GM21619 (cell line): ENCODE measurements around the gene ERCC3.
A peak's percentile ranks its signal among the peaks of the same experiment; 100 is the strongest.

ENCODE experiments used
- ATAC-seq: cut with Tn5 transposase; IDR thresholded peaks from one replicate; pipeline ENCODE4 v1.9.1; 2021; ENCODE audit not compliant: unreplicated experiment

Gene ERCC3

GRCh38 chr2:127293748-127294562, at the start of gene ERCC3:
Gene ERCC3, minus strand, starts transcription at chr2:127294144. Its CDS starts 63 bp downstream, at chr2:127294081.
- ATAC-seq: peak; percentile 99

DNA sequence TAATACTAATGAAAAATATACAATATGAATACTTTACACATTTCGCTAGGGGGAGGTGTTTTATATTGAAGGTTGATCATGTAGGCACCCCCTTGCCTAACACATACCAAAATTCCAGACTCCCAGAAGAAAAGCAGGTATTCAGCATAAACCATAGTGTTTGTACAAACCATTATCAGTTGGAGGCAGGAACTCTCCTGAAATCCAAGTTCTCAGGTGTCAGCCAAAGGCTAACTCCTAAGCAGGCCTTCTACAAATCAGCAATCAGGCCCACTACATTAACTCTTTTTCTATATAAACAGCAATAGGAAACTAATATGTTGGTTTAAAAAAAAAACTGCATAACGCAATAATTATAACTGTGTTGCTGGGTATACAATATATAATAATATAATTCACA, 49.3 kb upstream of the ERCC3 start:
- no peak for ATAC-seq

GRCh38 chr2:127342101-127342500, 48.2 kb upstream of the ERCC3 start:
- peak; percentile 78 for ATAC-seq

DNA sequence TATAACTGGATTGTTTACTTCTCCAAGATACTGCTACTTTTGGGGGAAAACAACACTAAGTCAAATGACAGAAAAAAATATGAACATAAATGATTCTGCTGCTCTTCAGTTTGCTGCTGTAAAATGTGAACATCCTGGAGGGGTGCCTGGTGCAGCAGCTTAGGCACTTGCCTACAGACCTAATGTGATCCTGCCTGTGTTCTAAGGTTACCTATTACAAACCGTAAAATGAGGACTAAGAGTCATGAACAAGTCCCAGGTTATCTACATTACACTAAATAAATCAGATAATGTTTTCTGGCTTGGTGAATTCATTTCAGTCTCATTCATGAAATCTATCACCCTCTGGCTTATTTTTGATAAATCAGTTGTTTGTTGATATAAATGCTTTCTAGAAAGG, 38.4 kb upstream of the ERCC3 start:
- no peak for ATAC-seq

DNA sequence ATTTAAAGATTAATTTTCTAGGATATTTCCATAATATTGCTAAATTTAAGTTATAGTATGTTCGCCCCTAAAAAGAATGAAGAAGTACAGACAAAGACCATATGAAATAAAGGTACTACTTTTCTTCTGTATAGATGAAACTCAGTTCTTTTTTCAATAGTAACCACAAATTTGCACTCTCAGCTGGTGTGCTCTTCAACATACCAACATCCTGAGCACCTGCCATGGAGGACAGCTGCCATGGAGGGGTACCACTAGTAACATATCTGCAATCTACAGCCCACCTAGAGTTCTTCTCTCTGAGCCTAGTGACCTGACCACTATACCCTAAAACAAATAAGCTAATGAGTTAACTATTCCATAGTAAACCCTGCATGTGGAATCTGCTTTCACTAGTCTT, 36.8 kb upstream of the ERCC3 start:
- ATAC-seq: peak; percentile 69

- ATAC-seq: no peak
These were observed 32.5 kb upstream of the ERCC3 start for GRCh38 chr2:127326289-127326945.

DNA sequence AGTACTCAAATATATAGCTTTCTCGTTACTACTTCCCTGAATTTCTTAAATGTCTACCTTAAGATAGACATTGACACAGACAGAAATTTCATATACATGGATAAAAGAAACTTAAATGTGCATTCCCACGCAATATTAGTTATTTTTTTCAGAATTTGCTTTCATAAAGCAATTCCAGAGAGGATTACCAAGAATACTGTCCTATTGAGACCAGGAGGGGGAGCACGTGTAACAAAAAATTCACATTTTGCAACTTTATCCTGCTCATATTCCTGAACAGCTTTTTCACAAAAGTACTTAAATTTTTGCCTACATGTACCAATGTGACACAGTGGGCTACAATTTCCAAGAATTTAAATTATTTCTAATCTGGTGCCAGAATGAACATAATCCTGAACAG, 30.7 kb upstream of the ERCC3 start:
- ATAC-seq: no peak

GRCh38 chr2:127321303-127321702, 27.4 kb upstream of the ERCC3 start:
- no peak for ATAC-seq

- ATAC-seq: no peak
These were observed 26.8 kb upstream of the ERCC3 start for GRCh38 chr2:127320586-127321275.

GRCh38 chr2:127320067-127320466, 26.1 kb upstream of the ERCC3 start:
- ATAC-seq: no peak

GRCh38 chr2:127314193-127314988, 20.4 kb upstream of the ERCC3 start:
- ATAC-seq: no peak

DNA sequence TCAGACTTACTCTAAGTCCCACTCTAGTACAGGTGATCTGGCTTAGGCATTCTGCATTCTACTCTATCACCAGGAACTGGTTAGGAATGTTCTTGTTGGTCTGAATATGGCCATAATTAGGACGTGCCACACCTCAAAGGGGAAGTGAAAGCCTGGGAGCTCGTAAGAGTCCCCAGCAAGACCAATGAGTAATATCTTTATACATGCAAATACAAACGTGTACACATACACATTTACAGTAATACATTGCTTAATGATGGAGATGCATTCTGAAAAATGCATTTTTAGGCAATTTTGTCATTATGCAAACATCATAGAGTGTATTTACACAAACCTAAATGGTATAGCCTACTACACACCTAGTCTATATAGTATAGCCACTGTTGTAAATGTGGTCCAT, 19.5 kb upstream of the ERCC3 start:
- ATAC-seq: peak; percentile 95

DNA sequence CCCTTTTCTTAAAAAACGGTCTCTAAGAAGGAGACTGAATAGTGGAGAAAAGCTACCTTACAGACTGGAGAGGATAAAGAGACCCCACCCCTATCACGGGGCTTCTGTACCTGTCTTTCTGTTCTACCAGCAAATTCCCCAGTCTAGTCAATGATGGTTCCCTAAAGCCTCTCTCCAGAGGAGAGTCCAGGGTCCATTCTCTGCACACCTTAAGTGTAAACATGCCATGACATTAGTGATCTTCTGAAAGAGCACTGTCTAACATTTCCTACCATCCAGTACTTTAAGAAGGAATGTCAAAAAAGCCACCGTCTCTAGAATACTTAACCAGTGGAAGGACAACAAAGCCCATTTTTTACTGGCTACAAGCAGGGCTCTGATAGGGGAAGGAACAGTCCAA, 17.0 kb upstream of the ERCC3 start:
- no peak for ATAC-seq

DNA sequence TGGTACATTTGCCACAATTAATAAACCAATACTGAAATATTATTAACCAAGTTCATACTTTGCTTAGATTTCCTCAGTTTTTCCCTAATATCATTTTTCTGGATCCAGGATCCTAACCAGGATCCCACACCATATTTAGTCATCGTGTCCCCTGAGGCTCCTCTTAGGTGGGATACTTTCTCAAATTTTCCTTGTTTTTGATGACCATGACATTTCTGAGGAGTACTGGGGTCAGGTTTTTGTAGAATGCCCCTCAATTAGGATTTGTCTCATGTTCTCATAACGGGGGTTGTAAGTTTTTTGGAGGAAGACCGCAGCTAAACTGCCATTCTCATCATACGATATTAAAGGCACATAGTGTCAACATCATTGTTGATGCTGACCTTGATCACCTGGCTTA, 15.5 kb upstream of the ERCC3 start:
- no peak for ATAC-seq

DNA sequence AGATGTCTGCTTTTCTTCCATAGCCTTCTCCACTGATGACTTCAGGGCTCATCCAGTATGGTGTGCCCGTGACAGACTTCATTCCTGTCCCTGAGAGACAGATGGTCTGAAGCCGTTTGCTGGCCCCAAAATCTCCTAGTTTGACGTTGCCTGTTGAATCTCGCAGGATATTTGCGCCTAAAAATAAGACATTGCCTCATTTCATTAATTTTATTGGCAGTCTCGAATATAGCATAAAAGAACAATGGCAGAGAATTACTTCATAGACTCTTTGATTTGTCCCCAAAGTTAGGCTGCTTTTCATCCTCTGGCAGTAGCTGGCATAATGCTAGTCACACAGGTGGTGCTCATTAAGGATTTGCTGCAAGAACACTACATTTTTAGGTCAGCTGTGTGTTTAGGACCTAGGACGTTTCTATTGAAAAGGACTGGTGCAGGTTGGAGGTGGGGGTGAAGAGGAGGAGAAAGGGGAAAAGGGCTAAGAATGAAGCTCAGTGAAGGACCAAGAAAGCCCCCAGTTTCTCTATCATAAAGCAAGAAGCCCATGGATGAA, 14.7 kb upstream of the ERCC3 start:
- ATAC-seq: no peak

DNA sequence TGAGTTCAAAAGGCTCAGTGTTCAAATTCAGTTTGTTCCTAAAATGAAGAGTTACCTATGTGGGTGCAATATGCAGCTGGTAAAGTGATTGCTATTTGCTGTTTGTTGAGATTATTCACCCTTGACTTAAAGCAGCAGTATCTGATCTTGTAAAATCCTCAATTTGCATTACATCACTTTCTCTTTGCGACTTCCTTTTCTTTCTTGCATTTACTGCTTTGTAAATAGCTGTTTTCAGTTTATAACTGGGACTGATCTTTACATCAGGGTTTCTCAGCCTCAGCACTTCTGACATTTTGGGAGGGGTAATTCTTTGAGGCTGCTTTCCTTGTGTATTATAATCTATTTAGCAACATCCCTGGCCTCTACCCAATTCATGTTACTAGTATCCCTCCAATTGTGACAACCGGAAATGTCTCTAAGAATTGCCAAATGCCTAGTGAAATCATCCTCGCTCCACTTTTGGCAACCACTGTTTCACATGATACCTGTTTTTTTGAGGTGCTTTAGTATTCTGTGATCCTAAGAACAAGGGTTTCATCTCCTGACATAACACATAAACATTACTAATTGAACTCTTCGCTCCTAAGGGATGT, 12.1 kb upstream of the ERCC3 start:
- no peak for ATAC-seq

DNA sequence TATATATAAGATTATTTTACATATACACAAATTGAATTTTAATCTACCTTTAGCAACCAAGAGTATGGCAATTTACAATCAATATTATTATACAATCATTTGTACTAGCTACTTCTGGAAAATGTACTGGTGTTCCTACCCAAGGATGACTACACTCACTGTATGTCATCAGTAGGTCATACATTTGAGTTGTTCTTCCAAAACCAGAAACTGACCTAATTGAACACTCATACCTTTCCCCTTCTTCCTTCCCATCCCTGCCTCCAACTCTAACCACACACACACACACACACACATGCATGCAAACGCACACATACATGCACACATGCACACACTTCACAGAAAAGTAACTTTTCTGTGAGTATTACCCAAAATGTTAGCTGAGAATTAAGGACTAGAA, 8.2 kb upstream of the ERCC3 start:
- no peak for ATAC-seq

GRCh38 chr2:127293386-127293747, 577 bp downstream of the ERCC3 start:
- no peak for ATAC-seq

DNA sequence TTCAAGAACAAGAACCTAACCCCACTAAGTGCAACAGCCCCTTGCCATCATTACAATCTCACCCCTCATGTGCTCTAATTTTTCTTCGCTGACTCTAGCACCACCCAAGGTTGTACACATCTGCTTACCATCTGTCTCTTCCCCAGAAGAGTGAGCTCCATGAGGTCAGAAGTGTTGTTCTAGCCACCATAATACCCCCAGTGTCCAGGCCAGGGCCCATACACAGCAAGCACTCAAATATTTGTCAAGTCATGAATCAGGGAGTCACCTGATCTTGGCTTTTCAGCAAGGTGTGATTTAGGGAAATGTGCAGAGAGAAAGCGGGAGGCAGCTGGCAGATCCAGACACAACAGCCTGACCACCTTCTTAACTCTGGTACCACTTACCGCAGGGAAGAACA, 5.7 kb downstream of the ERCC3 start:
- ATAC-seq: no peak

GRCh38 chr2:127283275-127283674, 10.7 kb downstream of the ERCC3 start:
- no peak for ATAC-seq

- no peak for ATAC-seq
These were observed 13.3 kb downstream of the ERCC3 start for GRCh38 chr2:127280693-127281092.
